HepG2 (cell line): ENCODE data around the gene NGEF. TPM values are rescaled to one million over a fixed set of nuclear protein-coding genes. Genes with fewer than 3 reads are reported as not detected.

ENCODE experiments used
- CERS6 ChIP-seq: sonication (generic); formaldehyde crosslinking; IDR thresholded peaks from 2 replicates; pipeline ENCODE4 v1.5.0; 2020; ENCODE audit warnings: missing genetic modification reagents
- ESRRA ChIP-seq: sonication (generic); formaldehyde crosslinking; IDR thresholded peaks from 2 replicates; pipeline ENCODE4 v1.5.1; 2020; ENCODE audit warnings: mild to moderate bottlenecking, low read depth, missing genetic modification reagents
- HINFP ChIP-seq: sonication (generic); formaldehyde crosslinking; IDR thresholded peaks from 2 replicates; pipeline ENCODE4 v1.4.0; 2020; ENCODE audit warnings: low read depth, mild to moderate bottlenecking, missing genetic modification reagents
- MYNN ChIP-seq: sonication (generic); formaldehyde crosslinking; IDR thresholded peaks from 2 replicates; pipeline ENCODE4 v1.4.0; 2020; ENCODE audit warnings: mild to moderate bottlenecking, low read depth, missing genetic modification reagents
- NR1H2 ChIP-seq: sonication (generic); formaldehyde crosslinking; IDR thresholded peaks from 2 replicates; pipeline ENCODE4 v1.8.1; 2022; ENCODE audit warnings: low read depth, missing genetic modification reagents, borderline replicate concordance
- SIX1 ChIP-seq: sonication (generic); formaldehyde crosslinking; IDR thresholded peaks from 2 replicates; pipeline ENCODE4 v1.4.0; 2020; ENCODE audit warnings: missing genetic modification reagents, borderline replicate concordance
- ZNF674 ChIP-seq: sonication (generic); formaldehyde crosslinking; IDR thresholded peaks from 2 replicates; pipeline ENCODE4 v1.5.0; 2020; ENCODE audit warnings: low read depth, mild to moderate bottlenecking, missing genetic modification reagents
- polyA plus RNA-seq, 8 experiments: library from polyadenylated mRNA; depleted of rRNA in 3 of 8; stranded (reverse) in 7 of 8; unstranded in 1 of 8; fragments of >200 nt; fragmentation: Illumina TruSeq in 4 of 8; extraction: Trizol in 4 of 8; gene quantifications; 2 replicates each; pipeline versions ENCODE4 v1.2.1 to v1.2.3, GENCODE V29; 2011 to 2016; ENCODE audit warnings: low read depth in 4 of 8, missing spikeins in 1 of 8, mixed read lengths in 1 of 8; ENCODE audit not compliant: insufficient read depth in 1 of 8
- total RNA-seq, 5 experiments: library from RNA; depleted of rRNA; stranded (reverse); fragments of >200 nt; fragmentation: Illumina TruSeq; extraction: Trizol; gene quantifications; 2 replicates each; pipeline ENCODE4 v1.2.3, GENCODE V29; 2016; ENCODE audit warnings: low read depth in 1 of 5
- TF ChIP-seq, protein P1 (sequence below): sonication (generic); formaldehyde crosslinking; IDR thresholded peaks from 2 replicates; pipeline ENCODE4 v1.4.0; 2020; ENCODE audit warnings: missing genetic modification reagents
- TF ChIP-seq, protein P2 (sequence below): sonication (generic); formaldehyde crosslinking; IDR thresholded peaks from 2 replicates; pipeline ENCODE4 v1.8.0; 2022; ENCODE audit warnings: missing genetic modification reagents, mild to moderate bottlenecking, borderline replicate concordance

Gene NGEF
- total and polyA plus RNA-seq, 2 of the 13 experiments (the other 11 are each of a cell fraction or from before 2014, with no cell fraction given): 14.4 to 36.9 TPM

DNA sequence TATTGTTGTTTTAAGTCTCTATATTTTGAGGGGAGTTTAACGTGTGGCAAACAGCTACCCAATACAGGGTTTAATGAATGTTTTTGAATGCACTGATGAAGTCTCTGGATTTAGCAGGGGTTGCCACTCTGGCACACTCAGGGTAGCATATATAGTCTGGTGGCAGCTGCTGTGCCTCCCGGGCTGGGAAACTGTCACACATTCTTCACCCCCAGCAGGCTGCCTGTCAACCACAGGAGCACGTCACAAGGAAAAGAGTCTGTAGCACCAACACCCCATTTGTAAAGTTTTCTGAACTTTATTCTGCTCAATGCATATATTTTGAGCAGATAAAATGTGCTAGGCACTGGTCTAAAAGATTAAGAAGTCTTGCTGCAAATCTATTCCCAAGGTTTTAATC, 39.3 kb downstream of the NGEF start (continued):
- TF ChIP-seq, protein P1, sequence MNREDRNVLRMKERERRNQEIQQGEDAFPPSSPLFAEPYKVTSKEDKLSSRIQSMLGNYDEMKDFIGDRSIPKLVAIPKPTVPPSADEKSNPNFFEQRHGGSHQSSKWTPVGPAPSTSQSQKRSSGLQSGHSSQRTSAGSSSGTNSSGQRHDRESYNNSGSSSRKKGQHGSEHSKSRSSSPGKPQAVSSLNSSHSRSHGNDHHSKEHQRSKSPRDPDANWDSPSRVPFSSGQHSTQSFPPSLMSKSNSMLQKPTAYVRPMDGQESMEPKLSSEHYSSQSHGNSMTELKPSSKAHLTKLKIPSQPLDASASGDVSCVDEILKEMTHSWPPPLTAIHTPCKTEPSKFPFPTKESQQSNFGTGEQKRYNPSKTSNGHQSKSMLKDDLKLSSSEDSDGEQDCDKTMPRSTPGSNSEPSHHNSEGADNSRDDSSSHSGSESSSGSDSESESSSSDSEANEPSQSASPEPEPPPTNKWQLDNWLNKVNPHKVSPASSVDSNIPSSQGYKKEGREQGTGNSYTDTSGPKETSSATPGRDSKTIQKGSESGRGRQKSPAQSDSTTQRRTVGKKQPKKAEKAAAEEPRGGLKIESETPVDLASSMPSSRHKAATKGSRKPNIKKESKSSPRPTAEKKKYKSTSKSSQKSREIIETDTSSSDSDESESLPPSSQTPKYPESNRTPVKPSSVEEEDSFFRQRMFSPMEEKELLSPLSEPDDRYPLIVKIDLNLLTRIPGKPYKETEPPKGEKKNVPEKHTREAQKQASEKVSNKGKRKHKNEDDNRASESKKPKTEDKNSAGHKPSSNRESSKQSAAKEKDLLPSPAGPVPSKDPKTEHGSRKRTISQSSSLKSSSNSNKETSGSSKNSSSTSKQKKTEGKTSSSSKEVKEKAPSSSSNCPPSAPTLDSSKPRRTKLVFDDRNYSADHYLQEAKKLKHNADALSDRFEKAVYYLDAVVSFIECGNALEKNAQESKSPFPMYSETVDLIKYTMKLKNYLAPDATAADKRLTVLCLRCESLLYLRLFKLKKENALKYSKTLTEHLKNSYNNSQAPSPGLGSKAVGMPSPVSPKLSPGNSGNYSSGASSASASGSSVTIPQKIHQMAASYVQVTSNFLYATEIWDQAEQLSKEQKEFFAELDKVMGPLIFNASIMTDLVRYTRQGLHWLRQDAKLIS: no peak
- TF ChIP-seq HINFP (no peak), ESRRA (CRISPR knock-in tag) (no peak), ZNF674 (CRISPR knock-in tag) (no peak), NR1H2 (no peak), SIX1 (no peak), MYNN (no peak), CERS6 (CRISPR knock-in tag) (no peak)
- TF ChIP-seq, protein P2, sequence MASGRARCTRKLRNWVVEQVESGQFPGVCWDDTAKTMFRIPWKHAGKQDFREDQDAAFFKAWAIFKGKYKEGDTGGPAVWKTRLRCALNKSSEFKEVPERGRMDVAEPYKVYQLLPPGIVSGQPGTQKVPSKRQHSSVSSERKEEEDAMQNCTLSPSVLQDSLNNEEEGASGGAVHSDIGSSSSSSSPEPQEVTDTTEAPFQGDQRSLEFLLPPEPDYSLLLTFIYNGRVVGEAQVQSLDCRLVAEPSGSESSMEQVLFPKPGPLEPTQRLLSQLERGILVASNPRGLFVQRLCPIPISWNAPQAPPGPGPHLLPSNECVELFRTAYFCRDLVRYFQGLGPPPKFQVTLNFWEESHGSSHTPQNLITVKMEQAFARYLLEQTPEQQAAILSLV (CRISPR knock-in tag): no peak
- TF ChIP-seq, all 625 proteins: peak for 0
